NCI-H2081 treated with DMSO at 0.1 percent for 48 hours (cell line): ENCODE measurements around the gene PHOSPHO2.

Source experiments
- DNase-seq: peaks from one replicate; lab custom pipeline; 2025; lab: John Stamatoyannopoulos, UW

Gene PHOSPHO2

DNA sequence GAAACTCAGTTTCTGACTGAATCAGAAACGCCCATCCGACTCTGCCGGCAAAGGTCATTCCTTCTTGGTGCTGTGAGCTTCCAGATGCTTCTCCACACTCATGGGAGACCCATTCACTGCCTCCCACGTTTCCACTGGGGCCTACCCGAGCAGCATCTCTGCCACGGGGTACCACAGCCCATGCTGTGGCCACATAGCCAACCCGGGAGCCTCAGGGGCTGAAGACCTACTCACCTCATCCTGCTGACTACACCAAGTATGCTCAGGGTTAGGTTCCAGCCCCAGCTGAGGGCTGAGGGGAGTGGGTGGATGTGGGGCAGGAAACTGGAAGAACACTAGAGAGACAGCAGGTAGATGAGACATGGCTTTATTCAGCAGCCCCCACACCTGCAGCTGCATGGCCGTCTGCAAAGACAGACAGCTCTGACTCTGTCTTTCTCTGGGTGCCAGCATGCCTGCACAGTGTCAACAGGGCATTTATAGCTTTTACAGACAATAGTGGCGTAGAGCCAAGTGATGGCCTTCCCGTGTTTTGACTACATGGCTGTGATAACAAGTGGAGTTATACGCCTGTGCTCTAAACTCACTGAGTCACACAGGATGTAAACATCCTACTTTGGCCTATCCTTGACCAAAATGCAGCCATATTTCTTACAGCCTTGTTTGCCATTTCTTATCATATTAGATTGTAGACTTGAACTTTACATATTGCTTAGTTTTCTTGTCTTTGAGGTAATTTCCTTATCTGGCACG is 22.8 kb downstream of the PHOSPHO2 start:
- DNase-seq: no peak

DNA sequence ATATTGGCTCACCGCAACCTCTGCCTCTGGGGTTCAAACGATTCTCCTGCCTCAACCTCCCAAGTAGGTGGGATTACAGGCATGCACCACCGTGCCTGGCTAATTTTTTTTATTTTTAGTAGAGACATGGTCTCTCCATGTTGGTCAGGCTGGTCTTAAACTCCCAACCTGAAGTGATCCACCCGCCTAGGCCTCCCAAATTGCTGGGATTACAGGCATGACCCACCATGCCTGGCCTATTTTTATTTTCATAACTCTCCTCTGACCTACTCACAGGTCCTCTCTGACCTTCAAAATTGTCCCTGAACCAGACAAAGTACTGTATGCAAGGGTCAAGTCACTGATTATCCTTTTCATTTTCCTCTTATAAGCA is 23.4 kb downstream of the PHOSPHO2 start:
- no peak for DNase-seq

DNA sequence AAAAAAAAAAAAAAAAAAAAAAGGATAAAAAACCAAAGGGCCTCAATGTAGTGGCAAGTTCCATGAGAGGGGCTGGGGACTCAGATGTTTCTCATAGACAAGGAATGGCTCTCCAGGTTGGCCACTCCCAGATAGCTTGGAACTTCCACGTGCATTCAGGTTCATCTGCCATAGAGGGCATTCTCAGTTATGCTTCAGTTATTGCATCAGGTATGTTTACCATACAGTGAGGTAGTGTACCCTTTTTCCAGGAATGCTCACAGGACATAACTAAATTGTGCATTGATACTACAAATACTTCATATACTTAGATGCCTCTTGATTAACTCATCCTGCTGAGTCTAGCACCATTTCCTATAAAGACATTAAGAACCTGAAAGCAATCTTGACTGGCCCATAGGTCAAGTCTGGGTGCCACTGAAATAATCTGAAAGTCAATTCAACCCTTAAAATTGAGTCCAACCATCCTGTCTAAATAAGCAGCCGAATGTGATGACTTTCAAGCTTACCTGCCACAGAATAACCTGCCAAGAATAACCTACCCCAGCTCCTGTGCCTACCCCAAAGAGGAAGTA is 24.7 kb downstream of the PHOSPHO2 start:
- no peak for DNase-seq

DNA sequence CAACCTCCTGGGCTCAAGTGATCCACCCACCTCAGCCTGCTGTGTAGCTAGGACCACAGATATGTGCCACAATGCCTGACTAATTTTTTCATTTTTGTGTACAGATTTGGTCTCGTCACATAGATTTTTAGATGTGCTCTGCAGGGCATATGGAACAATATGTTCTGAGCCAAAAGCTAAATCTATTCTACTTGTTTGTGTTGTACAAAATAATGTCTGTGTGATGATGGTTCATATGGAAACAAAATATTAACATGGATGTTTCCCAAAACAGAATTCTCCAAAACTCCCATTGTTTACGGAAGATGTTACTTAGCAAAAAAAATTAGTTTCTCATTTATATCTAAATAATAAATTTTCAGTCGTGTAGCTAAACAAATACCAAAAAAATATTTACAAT is 26.7 kb downstream of the PHOSPHO2 start:
- no peak for DNase-seq

DNA sequence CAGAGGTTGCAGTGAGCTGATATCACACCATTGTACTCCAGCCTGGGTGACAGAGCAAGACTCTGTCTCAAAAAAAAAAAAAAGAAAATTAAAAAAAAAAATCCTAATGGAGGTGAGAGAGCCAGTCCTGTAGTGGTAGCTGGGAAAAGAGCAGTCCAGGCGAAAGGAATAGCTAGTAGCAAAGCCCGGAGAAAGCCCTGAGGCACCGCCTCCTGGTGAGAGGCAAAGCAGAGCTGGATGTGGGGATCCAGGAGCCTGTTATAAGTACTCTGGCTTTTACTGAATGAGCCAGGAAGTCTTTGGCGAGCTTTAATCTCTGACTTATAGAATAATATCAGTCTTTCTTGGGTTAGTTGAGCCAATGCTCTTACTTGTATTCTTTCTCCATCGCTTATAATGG is 32.8 kb downstream of the PHOSPHO2 start:
- DNase-seq: no peak

DNA sequence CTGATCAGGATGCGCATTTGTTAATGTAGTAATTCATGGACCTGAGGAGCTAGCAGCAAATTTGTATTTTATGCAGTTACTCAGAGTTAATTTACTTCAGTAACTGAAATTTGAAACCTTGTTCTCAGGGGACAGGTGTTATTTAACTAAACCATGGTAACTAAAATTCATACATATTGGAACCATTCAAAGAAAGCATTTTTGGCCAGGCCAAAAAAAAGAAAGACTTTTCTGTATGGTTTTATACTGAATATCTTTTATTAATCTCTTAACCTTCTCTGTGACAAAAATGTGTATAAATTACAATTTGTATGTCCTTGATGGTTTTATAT is 35.0 kb downstream of the PHOSPHO2 start:
- no peak for DNase-seq

DNA sequence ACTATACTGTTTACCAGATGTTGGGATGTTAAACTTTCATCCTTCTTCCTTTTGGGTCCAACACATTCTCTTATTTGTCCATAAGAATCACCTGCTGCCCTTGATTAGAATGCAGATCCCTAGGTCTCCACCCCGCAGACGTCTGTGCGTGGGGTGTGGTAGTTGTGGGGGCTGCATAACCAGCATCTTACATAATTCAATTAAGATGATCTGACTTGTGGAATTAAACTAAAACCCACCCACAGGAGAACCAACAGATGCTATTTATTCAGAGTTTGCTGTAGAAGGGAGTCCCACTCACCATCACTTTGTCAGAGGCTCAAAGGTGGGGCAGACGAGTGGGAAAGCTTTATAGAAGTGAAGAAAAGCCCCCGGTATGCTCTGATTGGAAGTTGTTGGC is 37.8 kb downstream of the PHOSPHO2 start:
- no peak for DNase-seq

DNA sequence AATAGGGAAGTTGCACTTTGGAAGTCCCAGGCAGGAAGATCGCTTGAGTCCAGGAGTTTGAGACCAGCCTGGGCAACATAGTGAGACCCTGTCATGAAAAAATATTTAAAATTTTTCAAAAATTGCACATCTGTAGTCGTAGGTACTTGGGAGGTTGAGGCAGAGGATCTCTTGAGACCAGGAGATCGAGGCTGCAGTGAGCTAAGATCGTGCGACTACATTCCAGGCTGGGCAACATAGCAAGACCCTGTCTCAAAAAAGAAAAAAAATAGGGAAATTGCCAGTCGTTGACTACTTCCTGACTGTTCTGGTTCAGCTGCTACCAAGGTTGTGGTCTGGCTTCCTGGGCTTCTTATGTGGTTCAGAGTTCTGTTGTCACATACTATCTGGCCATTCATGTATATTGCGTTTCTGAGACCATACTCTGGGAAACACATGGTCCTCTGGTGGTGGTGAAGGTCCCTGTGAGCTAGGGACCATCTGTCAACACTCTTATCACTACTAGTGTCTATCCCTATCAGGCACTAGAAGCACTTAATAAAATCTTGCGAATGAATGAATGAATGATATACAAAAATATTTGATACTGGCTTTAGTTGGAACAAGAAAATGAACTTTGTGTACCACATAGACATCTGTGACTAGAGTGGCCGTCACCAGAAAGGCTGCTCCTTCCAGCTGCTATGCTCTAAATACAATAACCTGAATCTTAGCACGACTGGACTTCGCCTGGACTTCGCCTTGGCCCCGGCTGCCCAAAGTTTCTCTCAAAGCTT is 38.5 kb downstream of the PHOSPHO2 start:
- no peak for DNase-seq

DNA sequence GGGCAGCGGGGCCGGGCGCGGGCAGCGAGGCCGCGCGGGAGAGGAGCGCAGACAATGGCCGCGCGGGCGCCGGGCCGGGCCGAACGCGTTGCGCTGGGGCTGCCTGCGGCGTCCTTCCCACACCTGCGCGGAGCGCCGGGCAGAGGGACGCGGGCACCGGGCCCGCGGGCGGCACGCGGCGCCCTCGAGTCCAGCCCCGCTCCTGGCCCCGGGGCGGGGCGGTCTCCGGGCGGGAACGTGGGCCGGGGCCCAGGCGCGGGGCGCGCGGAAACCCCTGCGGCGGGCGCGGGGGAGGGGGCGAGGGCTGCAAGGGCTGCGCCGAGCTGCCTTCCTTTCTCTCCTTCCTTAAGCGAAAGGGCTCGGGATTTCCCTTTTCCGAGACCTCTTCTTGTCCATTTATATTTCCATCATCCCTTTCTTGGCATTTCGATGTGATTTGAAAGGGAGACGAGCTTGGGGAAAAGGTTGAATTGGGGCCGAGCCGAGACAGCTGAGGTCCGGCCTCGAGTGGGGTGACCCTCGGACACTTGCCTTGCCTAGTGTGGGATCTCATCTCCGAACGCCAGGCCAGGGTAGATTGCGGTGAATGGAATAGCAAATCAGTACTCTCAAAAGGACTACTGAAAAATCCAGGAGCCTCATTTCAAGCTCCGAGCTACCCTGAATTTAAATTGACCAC is 40.0 kb downstream of the PHOSPHO2 start:
- DNase-seq: no peak

DNA sequence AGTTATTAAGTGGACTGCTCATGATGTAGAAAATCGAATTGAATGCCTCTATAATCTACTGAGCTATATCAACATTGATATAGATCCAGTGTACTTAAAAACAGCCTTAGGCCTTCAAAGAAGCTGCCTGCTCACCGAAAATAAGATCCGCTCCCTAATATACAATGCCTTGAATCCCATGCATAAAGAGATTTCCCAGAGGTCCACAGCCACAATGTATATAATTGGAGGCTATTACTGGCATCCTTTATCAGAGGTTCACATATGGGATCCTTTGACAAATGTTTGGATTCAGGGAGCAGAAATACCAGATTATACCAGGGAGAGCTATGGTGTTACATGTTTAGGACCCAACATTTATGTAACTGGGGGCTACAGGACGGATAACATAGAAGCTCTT is 41.4 kb downstream of the PHOSPHO2 start:
- no peak for DNase-seq

DNA sequence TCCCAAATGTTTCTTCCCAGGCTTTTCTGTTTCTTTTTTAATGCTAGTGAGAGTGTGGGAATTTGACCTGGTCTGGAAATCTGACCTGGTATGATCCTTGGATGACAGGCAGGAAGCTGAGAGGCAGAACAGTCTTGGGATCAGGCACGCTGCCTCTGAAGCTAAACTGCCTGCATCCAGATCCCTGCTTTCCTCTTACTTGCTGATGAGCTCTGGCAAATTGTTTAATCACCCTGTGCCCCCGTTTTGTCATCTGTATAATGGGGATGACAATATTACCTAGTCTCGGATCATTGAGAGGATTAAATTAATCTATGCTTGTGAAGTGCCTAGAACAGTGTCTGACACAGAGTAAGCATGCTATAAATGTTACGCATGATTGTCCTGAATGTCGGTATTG is 42.6 kb downstream of the PHOSPHO2 start:
- DNase-seq: no peak

DNA sequence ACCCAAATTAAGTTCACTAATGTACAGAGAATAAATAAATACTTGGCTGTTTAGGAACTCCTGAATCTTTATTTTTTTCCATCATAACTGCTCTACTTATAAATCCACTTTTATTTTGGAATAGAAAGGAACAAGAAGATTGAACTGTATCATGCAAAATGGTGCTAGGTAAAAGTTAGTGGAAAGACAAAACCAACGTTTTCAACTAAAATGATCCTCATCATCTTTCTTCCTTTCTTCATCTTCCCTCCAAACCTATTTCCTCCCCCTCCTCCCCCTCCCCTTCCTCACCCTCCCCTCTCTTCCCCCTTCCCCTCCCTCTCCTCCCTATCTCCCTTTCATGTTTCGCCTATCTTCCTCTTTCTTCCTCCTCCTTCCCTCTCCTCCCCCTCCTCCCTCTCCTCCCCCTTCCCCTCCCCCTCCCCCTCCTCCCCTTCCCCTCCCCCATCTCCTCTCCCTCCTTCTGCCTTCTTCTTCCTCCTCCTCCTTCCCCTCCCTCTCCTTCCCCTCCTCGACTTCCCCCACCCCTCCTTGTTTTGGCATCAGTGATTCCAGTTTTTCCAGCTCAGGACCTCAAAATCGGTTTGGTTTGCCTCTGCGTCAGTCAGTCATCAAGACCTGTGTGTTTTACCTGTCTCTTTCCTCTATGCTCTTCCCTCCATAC is 44.4 kb downstream of the PHOSPHO2 start:
- no peak for DNase-seq

DNA sequence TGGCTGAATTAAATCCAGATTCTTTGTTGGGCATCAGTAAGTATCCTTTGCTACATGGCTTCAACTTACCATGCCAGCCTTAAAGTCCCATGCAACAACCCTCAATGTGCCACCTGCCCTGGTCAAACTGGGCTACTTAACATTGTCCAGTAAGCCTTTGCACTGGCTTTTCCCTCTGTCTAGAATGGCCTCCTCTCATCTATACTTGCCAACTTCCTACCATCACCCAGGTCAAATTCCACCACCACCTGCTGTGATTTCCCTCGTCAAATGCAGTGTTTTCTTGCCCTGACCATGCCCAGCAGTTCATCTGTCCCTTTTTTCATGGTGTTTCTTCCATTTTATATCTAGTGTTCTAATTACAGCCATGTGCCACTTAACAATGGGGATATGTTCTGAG is 45.1 kb downstream of the PHOSPHO2 start:
- no peak for DNase-seq

DNA sequence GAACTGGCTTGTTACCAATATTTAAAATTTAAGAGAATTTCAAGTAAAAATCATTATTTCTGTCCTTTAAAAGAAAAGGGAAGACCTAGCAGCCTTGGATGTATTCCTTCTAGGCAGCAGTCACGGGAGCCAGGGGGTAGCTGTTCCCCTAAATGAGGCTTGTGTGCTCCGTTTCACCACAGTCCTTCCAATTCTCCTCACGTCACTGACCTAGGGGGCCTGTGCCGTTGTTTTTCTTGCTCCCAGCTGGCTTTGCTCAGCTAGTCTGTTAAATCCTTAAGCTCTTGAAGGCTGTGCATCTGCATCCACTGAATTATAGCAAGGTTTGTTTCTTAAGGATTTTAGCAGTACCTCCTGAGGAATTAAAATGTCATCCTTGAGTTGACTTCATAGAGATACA is 49.3 kb downstream of the PHOSPHO2 start:
- DNase-seq: no peak

DNA sequence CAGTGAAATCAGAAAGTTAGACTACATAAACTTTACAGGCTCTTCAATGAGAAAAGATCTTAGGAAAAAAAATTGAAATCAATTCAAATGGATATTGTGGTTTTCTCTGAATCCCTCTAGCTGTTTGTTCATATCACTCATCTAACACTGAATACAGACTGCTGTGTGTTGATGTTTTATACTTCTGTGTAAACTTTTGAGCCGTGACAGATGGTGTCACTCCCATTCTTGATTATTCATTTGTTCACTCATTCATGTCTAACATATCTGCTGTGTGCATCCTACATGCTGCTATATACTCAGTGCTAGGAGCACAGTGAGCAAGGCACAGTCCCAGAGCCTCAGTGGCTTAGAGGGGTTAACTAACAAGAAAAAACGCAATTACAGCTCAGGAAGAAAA is 52.0 kb downstream of the PHOSPHO2 start:
- DNase-seq: no peak

DNA sequence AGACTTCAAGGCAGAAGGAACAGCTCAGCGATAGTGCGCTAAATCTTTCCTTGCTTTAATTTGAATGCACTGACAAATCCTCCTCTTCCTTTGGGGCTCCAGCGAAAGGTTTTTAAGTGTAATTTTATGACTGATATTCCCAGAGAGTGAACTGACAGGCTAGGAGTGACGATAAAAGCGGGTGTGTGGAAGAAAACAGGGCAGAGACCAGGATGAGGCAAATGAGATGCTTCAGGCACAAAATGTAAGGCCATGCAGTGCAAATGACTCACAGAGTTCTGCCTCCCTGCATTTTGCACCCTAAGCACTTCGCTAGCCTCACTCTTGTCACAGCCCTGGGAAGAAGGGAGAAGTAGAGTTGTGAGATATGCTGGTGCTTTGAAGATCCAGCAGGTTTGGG is 54.0 kb downstream of the PHOSPHO2 start:
- no peak for DNase-seq
